Measurements from ENCODE around the gene ACAT2. TPM values are rescaled to one million over a fixed set of nuclear protein-coding genes. Genes with fewer than 3 reads are reported as not detected.

The ACAT2 gene
- total RNA-seq, 2 experiments from 2014 or later: 21.4 to 25.8 TPM

GRCh38 chr6:159760602-159761057, 1.2 kb upstream of the ACAT2 start:
- H3K4me3 ChIP-seq (ENCODE audit: low read length): no peak overlapping the region
- no peaks in the 10 kb centered on the region for H3K9me3 ChIP-seq (ENCODE audit: control insufficient read depth in 1 of 2, insufficient read depth in 1 of 2, low read length in 2 of 2)
- Mint-ChIP-seq H3K27ac (peak overlapping the region; percentile 97), H3K4me3 (peak overlapping the region; percentile 98), H3K9me3 (no peaks in the 10 kb centered on the region), H3K4me1 (ENCODE audit: low read depth) (peaks cover 34% of the 10 kb centered on the region), H3K36me3 (ENCODE audit: low read depth) (peaks cover 64% of the 10 kb centered on the region), H3K27me3 (no peaks in the 10 kb centered on the region)
- ATAC-seq (ENCODE audit: poor library complexity): no peak
- peak in 2 of 14 experiments; percentile 12 to 13 for DNase-seq
- H3K4me1 ChIP-seq (ENCODE audit: insufficient read depth, low read length): peaks cover 21% of the 10 kb centered on the region
- H3K36me3 ChIP-seq (ENCODE audit: insufficient read depth, low read length): peaks cover 39% of the 10 kb centered on the region
- intact Hi-C loops (cut with DNase I, micrococcal nuclease): loop anchor here (1.0 to 2.0 kb wide), 2 partner anchors 33 to 70 kb away; partner anchors contain the start of gene WTAP (in 1 of the 2)
- peak overlapping the region; percentile 33 to 94 for H3K27ac ChIP-seq (ENCODE audit: low read depth in 1 of 2, low read length in 2 of 2)
- TF ChIP-seq CTCF (IDR thresholded peaks at IDR 0.05): no peak
- POLR2A ChIA-PET: interaction anchor here (1.5 to 7.8 kb wide), 6 partner anchors 9 to 68 kb away, joined by 5 to 148 read pairs (median 23); partner anchors contain the start of genes MRPL18, SOD2, TCP1 and WTAP
- CTCF ChIA-PET: no interaction called here
- H3K27me3 ChIP-seq (ENCODE audit: control insufficient read depth in 1 of 2, insufficient read depth in 2 of 2, low read length in 2 of 2): no peaks in the 10 kb centered on the region

GRCh38 chr6:159761129-159761872, 544 bp upstream of the ACAT2 start:
- Histone ChIP-seq H3K4me1 (ENCODE audit: insufficient read depth, low read length) (peaks cover 21% of the 10 kb centered on the region), H3K36me3 (ENCODE audit: insufficient read depth, low read length) (peaks cover 33% of the 10 kb centered on the region), H3K4me3 (ENCODE audit: low read length) (peak overlapping the region; percentile 100), H3K9me3 (ENCODE audit: control insufficient read depth in 1 of 2, insufficient read depth in 1 of 2, low read length in 2 of 2) (no peaks in the 10 kb centered on the region), H3K27me3 (ENCODE audit: control insufficient read depth in 1 of 2, insufficient read depth in 2 of 2, low read length in 2 of 2) (no peaks in the 10 kb centered on the region), H3K27ac (ENCODE audit: low read depth in 1 of 2, low read length in 2 of 2) (peak overlapping the region; percentile 94 to 99)
- Mint-ChIP-seq H3K9me3 (no peaks in the 10 kb centered on the region), H3K4me1 (ENCODE audit: low read depth) (peaks cover 34% of the 10 kb centered on the region), H3K27me3 (no peaks in the 10 kb centered on the region), H3K4me3 (peak overlapping the region; percentile 98), H3K27ac (peak overlapping the region; percentile 97), H3K36me3 (ENCODE audit: low read depth) (peaks cover 64% of the 10 kb centered on the region)
- CTCF ChIA-PET: interaction anchor here (1.2 kb wide), 1 partner anchor 27 kb away, joined by 4 read pairs; no protein-coding TSS in a partner anchor
- peak; percentile 9 for ATAC-seq (ENCODE audit: poor library complexity)
- POLR2A ChIA-PET: interaction anchor here (1.0 to 7.8 kb wide), 13 partner anchors 9 to 255 kb away, joined by 3 to 148 read pairs (median 4); partner anchors contain the start of genes MRPL18, SOD2, TCP1 and WTAP
- TF ChIP-seq CTCF (IDR thresholded peaks at IDR 0.05): no peak
- intact Hi-C loops (cut with DNase I, micrococcal nuclease): loop anchor here (1.0 to 2.0 kb wide), 2 partner anchors 34 to 70 kb away; partner anchors contain the start of gene WTAP (in 1 of the 2)
- DNase-seq: peak in 2 of 14 experiments; percentile 12 to 17

- no peaks in the 10 kb centered on the region for H3K27me3 Mint-ChIP-seq
- peaks cover 64% of the 10 kb centered on the region for H3K36me3 Mint-ChIP-seq (ENCODE audit: low read depth)
- no peaks in the 10 kb centered on the region for H3K9me3 Mint-ChIP-seq
- peaks cover 32% of the 10 kb centered on the region for H3K4me1 Mint-ChIP-seq (ENCODE audit: low read depth)
- no peak for TF ChIP-seq CTCF (IDR thresholded peaks at IDR 0.05)
- Histone ChIP-seq H3K9me3 (ENCODE audit: control insufficient read depth in 1 of 2, insufficient read depth in 1 of 2, low read length in 2 of 2) (no peaks in the 10 kb centered on the region), H3K27ac (ENCODE audit: low read depth in 1 of 2, low read length in 2 of 2) (peak overlapping the region; percentile 94 to 99), H3K4me1 (ENCODE audit: insufficient read depth, low read length) (peaks cover 21% of the 10 kb centered on the region), H3K27me3 (ENCODE audit: control insufficient read depth in 1 of 2, insufficient read depth in 2 of 2, low read length in 2 of 2) (no peaks in the 10 kb centered on the region), H3K4me3 (ENCODE audit: low read length) (peak overlapping the region; percentile 100), H3K36me3 (ENCODE audit: insufficient read depth, low read length) (peaks cover 34% of the 10 kb centered on the region)
- DNase-seq (peak in 7 of 14 experiments; percentile 6 to 80 (median 26)), ATAC-seq (ENCODE audit: poor library complexity) (no peak)
- ChIA-PET POLR2A (interaction anchor here (1.4 to 7.8 kb wide), 3 partner anchors 15 to 42 kb away, joined by 3 to 148 read pairs (median 6); partner anchors contain the start of gene WTAP), CTCF (interaction anchor here (1.2 kb wide), 1 partner anchor 11 kb away, joined by 4 read pairs; no protein-coding TSS in a partner anchor)
- intact Hi-C loops (cut with DNase I, micrococcal nuclease): loop anchor here (1.0 to 2.0 kb wide), 4 partner anchors 26 to 70 kb away; partner anchors contain the start of genes MRPL18 (in 1 of the 2), SOD2 (in 1 of the 2) and WTAP (in 1 of the 2)
- peak overlapping the region; percentile 97 for H3K27ac Mint-ChIP-seq
- peak overlapping the region; percentile 98 for H3K4me3 Mint-ChIP-seq
These were observed 942 bp downstream of the ACAT2 start for GRCh38 chr6:159762681-159763293.

All from CD4-positive, alpha-beta T cell (primary cell).